SK-N-SH (cell line): ENCODE data around the gene CLDND1.

Source experiments
- ELF1 ChIP-seq: IDR thresholded peaks from 2 replicates; pipeline ENCODE4 v1.4.0; 2012
- EP300 ChIP-seq, 2 experiments: IDR thresholded peaks; 2 replicates each; pipeline versions ENCODE4 v1.4.0 to v1.6.1; 2012; ENCODE audit warnings: borderline replicate concordance in 1 of 2, low read depth in 1 of 2, low read length in 1 of 2
- EZH2phosphoT487 ChIP-seq: fragments of 200-600 bp; sonication (generic); IDR thresholded peaks from 2 replicates; pipeline ENCODE4 v1.6.1; 2017; ENCODE audit warnings: low read depth, mixed run types, mild to moderate bottlenecking, antibody characterized with exemption, moderate library complexity, borderline replicate concordance
- GABPA ChIP-seq: IDR thresholded peaks from 2 replicates; pipeline ENCODE4 v1.4.0; 2012; ENCODE audit warnings: low read depth, mild to moderate bottlenecking
- GATA2 ChIP-seq: sonication (generic); formaldehyde crosslinking; IDR thresholded peaks from 2 replicates; pipeline ENCODE4 v1.5.0; 2020; ENCODE audit warnings: mild to moderate bottlenecking, missing genetic modification reagents
- MXI1 ChIP-seq: IDR thresholded peaks from 2 replicates; pipeline ENCODE4 v1.6.1; 2012; ENCODE audit warnings: mild to moderate bottlenecking, low read depth, low read length, improper control_type of control experiment
- POLR2AphosphoS5 ChIP-seq: IDR thresholded peaks from 2 replicates; pipeline ENCODE4 v1.6.1; 2012; ENCODE audit warnings: low read depth, low read length
- RFX5 ChIP-seq: IDR thresholded peaks from 2 replicates; pipeline ENCODE4 v1.6.1; 2012; ENCODE audit warnings: mild to moderate bottlenecking, improper control_type of control experiment, low read length
- RXRA ChIP-seq: IDR thresholded peaks from 2 replicates; pipeline ENCODE4 v1.4.0; 2012; ENCODE audit warnings: low read depth, mild to moderate bottlenecking, borderline replicate concordance
- TF ChIP-seq, protein P1 (sequence below): fragments of 200-600 bp; sonication (generic); IDR thresholded peaks from 2 replicates; pipeline ENCODE4 v1.6.1; 2017; ENCODE audit warnings: antibody characterized with exemption, mild to moderate bottlenecking, moderate library complexity

DNA sequence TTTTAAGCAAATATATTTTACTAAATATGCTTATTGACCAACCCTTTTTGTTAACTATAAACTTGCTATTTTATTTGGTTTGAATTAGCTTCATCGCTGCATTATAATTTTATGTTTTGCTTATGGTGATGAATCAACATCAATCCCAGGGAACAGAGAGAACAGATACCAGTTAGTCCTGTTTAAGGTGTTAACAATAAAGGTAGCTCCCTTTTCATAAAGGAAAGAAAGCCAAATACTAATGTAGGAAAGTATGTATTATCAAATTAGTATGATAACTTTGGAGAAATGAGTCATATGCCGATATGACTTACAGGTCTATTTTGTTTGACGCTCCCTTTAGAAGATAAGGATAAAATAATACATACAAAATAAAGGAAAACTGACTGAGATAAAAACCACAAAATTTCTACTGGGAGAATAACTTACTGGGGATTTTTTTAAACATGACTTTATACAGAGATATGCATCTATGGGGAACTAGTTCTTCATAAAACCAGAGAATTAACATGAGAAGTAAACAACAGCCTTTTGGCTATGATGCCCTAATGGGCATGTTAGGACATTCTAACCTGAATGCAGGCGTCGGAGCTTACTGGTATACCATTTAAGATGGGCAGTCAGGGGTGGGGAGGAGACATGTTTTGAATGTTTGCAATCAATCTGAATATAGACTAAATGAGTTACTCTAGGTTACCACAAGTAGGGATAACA, 20.7 kb downstream of the CLDND1 start:
- TF ChIP-seq, protein P1, sequence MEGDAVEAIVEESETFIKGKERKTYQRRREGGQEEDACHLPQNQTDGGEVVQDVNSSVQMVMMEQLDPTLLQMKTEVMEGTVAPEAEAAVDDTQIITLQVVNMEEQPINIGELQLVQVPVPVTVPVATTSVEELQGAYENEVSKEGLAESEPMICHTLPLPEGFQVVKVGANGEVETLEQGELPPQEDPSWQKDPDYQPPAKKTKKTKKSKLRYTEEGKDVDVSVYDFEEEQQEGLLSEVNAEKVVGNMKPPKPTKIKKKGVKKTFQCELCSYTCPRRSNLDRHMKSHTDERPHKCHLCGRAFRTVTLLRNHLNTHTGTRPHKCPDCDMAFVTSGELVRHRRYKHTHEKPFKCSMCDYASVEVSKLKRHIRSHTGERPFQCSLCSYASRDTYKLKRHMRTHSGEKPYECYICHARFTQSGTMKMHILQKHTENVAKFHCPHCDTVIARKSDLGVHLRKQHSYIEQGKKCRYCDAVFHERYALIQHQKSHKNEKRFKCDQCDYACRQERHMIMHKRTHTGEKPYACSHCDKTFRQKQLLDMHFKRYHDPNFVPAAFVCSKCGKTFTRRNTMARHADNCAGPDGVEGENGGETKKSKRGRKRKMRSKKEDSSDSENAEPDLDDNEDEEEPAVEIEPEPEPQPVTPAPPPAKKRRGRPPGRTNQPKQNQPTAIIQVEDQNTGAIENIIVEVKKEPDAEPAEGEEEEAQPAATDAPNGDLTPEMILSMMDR, result no peak
- TF ChIP-seq RXRA (no peak), POLR2AphosphoS5 (no peak), ELF1 (no peak), EZH2phosphoT487 (no peak), GATA2 (no peak), EP300 (IDR thresholded peaks at IDR 0.05; ENCODE audit: borderline replicate concordance in 1 of 2, low read depth in 1 of 2, low read length in 1 of 2) (no peak), MXI1 (no peak), GABPA (no peak), RFX5 (no peak)
